Heart left ventricle (tissue), 16 donors: Measurements from ENCODE around the gene CRISPLD2. TPM values are rescaled to one million over a fixed set of nuclear protein-coding genes. Genes with fewer than 3 reads are reported as not detected.

Source experiments
- ATAC-seq, 4 donors: fragments of 200-7000 bp; cut with Tn5 transposase; one replicate each; pipeline ENCODE4 v1.9.1; 2020 to 2022; ENCODE audit warnings: moderate library complexity in 4 of 4, mild to moderate bottlenecking in 3 of 4, moderate number of reproducible peaks in 1 of 4
- DNase-seq, 5 donors: peaks; one replicate each; pipeline ENCODE4 v3.0.0-alpha.2; 2020
- H3K27ac ChIP-seq, 12 donors: fragments of 200-600 bp; sonication (generic) in 4 of 12; one replicate each; pipeline versions ENCODE4 v1.5.0 to v1.8.0; 2016 to 2022; ENCODE audit warnings: mild to moderate bottlenecking in 2 of 12
- H3K27me3 ChIP-seq, 9 donors: fragments of 200-600 bp; sonication (generic) in 2 of 9; one replicate each; pipeline versions ENCODE4 v1.5.1 to v1.8.0; 2016 to 2022; ENCODE audit warnings: mild to moderate bottlenecking in 3 of 9
- H3K36me3 ChIP-seq, 9 donors: fragments of 200-600 bp; sonication (generic) in 2 of 9; one replicate each; pipeline versions ENCODE4 v1.5.0 to v1.8.0; 2018 to 2022; ENCODE audit warnings: mild to moderate bottlenecking in 2 of 9
- H3K4me1 ChIP-seq, 12 donors: fragments of 200-600 bp; sonication (generic) in 4 of 12; one replicate each; pipeline versions ENCODE4 v1.5.0 to v1.8.0; 2016 to 2022; ENCODE audit warnings: mild to moderate bottlenecking in 3 of 12
- H3K4me3 ChIP-seq, 12 donors: fragments of 200-600 bp; sonication (generic) in 4 of 12; one replicate each; pipeline versions ENCODE4 v1.5.0 to v1.8.0; 2017 to 2022; ENCODE audit warnings: mild to moderate bottlenecking in 9 of 12, moderate library complexity in 4 of 12
- H3K9me3 ChIP-seq, 12 donors: fragments of 200-600 bp; sonication (generic) in 4 of 12; one replicate each; pipeline versions ENCODE4 v1.5.0 to v1.8.0; 2016 to 2022; ENCODE audit warnings: mild to moderate bottlenecking in 1 of 12
- POLR2A ChIP-seq, 2 donors: fragments of 450-650 bp; IDR thresholded peaks; one replicate each; pipeline ENCODE4 v1.6.1; 2017; ENCODE audit warnings: antibody characterized with exemption in 2 of 2, mild to moderate bottlenecking in 2 of 2, moderate library complexity in 2 of 2
- WGBS, 4 donors: extraction: QIAGEN DNeasy Blood & Tissue Kit in 2 of 4; methylation state at CpG; one replicate each; pipeline versions ENCODE4 v1.1.5 to v1.1.7; 2013 to 2018; 5-methylcytosine and 5-hydroxymethylcytosine counted together
- intact Hi-C, 10 donors: fragments of 100-400 bp; cut with DNase I; formaldehyde crosslinking; loops; one replicate each; pipeline versions ENCODE4 v1.11.1 to v1.14.2; 2022
- polyA plus RNA-seq, 2 donors: library from polyadenylated mRNA; stranded (reverse); fragments of 200-250 nt; gene quantifications; one replicate each; pipeline ENCODE4 v1.2.3, GENCODE V29; 2013
- total RNA-seq, 9 donors: library from RNA; depleted of rRNA in 2 of 9; stranded (reverse); fragments of >200 nt in 2 of 9; fragmentation: NEBNext Ultra II Directional in 3 of 9; extraction: Animal tissue kit (Norgen Biotek cat#: 25700) in 3 of 9; gene quantifications; one replicate each; pipeline versions ENCODE4 v1.1.0 to v1.2.4, GENCODE V29; 2016 to 2023
- TF ChIP-seq, protein P1 (sequence below), 12 donors: fragments of 200-600 bp; sonication (generic) in 4 of 12; IDR thresholded peaks; one replicate each; pipeline versions ENCODE4 v1.5.0 to v1.8.0; 2018 to 2022; ENCODE audit warnings: antibody characterized with exemption in 12 of 12, mild to moderate bottlenecking in 5 of 12
- donor health status: ischemic (EF 13 %, LVEDD 7.1; RV severe dilation, severe dysfunction).
- donor health status: healthy with polysubstance abuse.
- donor health status: DM: no; HTN: yes; CAD: no.
- donor health status: DM: no; HTN: no; CAD: no.
- donor health status: ischemic (EF 25% LVEDD 6.9; RV normal size, moderate dysfunction).
- donor health status: ischemic (EF 25% LVEDD 5.7; RV mildly dilated, moderate dysfunction).
- donor health status: healthy.
- donor health status: DM: yes; HTN: yes; CAD: no.
- donor health status: ischemic (EF 35%, LVEDD 5.7; RV mildly dilated, moderate dysfunction).
- donor health status: nonischemic (EF 11% LVEDD 7.7; RV severe dilation, severe dysfunction).
- donor health status: DM: yes; HTN: yes; CAD: no.
- donor health status: PGD.
- donor health status: ischemic (EF 29% LVEDD 5.4; RV normal size, mild dysfunction).
- donor health status: nonischemic (EF 23%, LVEDD 6.1; RV moderate dilation, normal function).

Gene CRISPLD2
- total and polyA plus RNA-seq, 11 donors, result 8.0 to 153 (median 12.9) TPM

DNA sequence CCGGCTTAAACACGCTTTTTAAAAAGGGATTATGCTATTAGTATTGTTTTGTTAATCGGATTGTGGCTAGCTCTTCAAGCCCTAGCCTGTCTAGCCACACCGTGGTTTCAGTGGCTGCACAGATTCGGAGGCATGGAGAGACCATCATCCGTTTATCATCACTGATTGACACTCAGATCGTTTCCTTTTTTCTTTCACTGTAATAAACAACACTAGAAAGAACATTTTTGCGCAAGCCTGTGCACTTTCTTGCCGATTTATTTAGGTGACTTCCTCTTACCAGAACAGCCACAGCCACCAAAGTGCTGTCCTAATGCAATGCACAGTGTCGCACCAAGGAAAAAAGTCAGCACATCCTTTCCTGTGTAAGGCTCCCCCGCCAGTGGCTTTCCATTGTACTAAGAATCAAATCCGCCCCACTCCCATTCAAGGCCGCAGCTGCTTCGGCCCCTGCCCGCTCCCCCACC, 78.2 kb downstream of the CRISPLD2 start:
- TF ChIP-seq, protein P1, sequence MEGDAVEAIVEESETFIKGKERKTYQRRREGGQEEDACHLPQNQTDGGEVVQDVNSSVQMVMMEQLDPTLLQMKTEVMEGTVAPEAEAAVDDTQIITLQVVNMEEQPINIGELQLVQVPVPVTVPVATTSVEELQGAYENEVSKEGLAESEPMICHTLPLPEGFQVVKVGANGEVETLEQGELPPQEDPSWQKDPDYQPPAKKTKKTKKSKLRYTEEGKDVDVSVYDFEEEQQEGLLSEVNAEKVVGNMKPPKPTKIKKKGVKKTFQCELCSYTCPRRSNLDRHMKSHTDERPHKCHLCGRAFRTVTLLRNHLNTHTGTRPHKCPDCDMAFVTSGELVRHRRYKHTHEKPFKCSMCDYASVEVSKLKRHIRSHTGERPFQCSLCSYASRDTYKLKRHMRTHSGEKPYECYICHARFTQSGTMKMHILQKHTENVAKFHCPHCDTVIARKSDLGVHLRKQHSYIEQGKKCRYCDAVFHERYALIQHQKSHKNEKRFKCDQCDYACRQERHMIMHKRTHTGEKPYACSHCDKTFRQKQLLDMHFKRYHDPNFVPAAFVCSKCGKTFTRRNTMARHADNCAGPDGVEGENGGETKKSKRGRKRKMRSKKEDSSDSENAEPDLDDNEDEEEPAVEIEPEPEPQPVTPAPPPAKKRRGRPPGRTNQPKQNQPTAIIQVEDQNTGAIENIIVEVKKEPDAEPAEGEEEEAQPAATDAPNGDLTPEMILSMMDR (IDR thresholded peaks at IDR 0.05), result no peak
- intact Hi-C loops, result no loop called here
- Histone ChIP-seq H3K4me1 (peaks cover 0 to 40% (median 0%) of the 10 kb centered on the region in 12 donors), H3K27me3 (peaks cover 0 to 4% (median 0%) of the 10 kb centered on the region in 9 donors), H3K4me3 (no peak overlapping the region), H3K27ac (peak overlapping the region in 2 of 12 donors; percentile 17 to 62), H3K9me3 (no peaks in the 10 kb centered on the region), H3K36me3 (peaks cover 0 to 18% (median 5%) of the 10 kb centered on the region in 9 donors)
- DNase-seq (peak in 3 of 5 donors; percentile 48 to 62 (median 58)), ATAC-seq (peak; percentile 62 to 79 (median 66))
- WGBS, 4 donors, result 70 to 80% (median 73%) methylated on average over 15 of the region's 15 CpGs

DNA sequence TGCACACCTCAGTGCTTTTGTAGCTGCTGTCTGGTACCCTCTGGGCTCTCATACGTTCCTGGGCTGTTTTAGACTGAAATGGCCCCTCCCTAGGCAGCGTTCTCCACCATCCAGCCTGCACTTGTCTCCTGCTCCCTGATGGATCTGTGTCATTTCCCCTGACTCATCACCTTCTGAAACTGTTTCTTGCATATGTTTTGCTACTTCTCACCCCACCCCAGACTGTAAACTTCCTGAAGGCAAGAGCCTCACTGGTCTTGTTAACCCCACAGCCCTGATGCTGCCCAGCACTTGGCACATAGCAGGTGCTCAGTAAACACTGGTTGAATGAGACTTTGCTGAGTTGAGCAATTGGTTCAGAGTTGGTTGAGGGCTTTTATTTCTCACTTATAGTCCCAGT, 78.7 kb downstream of the CRISPLD2 start:
- no peak for TF ChIP-seq POLR2A (IDR thresholded peaks at IDR 0.05)
- TF ChIP-seq, protein P1 (IDR thresholded peaks at IDR 0.05), result no peak

DNA sequence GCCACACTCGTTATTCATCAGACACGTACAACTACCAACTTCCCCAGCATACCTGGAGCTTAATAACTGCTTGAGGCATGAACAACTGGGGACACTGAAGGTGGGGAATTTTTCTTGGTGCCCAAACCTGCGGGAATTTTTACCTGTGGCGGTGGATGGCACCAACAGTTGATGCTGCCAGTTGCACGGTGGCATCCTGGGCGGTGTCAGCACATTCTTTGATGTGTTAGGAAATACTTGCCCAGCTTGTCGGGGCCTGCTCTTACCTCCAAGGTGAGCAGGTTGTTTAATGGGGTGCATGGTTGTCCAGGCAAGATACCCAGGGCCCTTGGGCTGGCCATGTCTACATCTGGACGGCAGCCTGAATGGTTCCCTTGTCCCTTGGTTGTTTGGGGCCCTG, 79.6 kb downstream of the CRISPLD2 start:
- WGBS, 4 donors, result 83 to 94% (median 90%) methylated on average over 7 to 8 of the region's 8 CpGs
- intact Hi-C loops, result no loop called here
- H3K4me1 ChIP-seq, result peaks cover 0 to 29% (median 0%) of the 10 kb centered on the region in 12 donors
- H3K4me3 ChIP-seq, result no peak overlapping the region
- peaks cover 0 to 17% (median 3%) of the 10 kb centered on the region in 9 donors for H3K36me3 ChIP-seq
- no peaks in the 10 kb centered on the region for H3K27me3 ChIP-seq
- ATAC-seq (no peak), DNase-seq (no peak)
- no peak overlapping the region for H3K27ac ChIP-seq
- no peak for TF ChIP-seq POLR2A (IDR thresholded peaks at IDR 0.05)
- TF ChIP-seq, protein P1 (IDR thresholded peaks at IDR 0.05), result no peak
- H3K9me3 ChIP-seq, result no peaks in the 10 kb centered on the region

More for the DNA sequence above, 78.7 kb downstream of the CRISPLD2 start:
- Histone ChIP-seq H3K4me1 (peaks cover 0 to 37% (median 0%) of the 10 kb centered on the region in 12 donors), H3K27me3 (peaks cover 0 to 4% (median 0%) of the 10 kb centered on the region in 9 donors), H3K9me3 (no peaks in the 10 kb centered on the region), H3K27ac (peak overlapping the region in 3 of 12 donors; percentile 2 to 62 (median 17)), H3K36me3 (peaks cover 0 to 17% (median 5%) of the 10 kb centered on the region in 9 donors), H3K4me3 (no peak overlapping the region)
- 41 to 69% (median 58%) methylated on average over 2 of the region's 2 CpGs for WGBS, 4 donors
- intact Hi-C loops, result no loop called here
- DNase-seq (no peak), ATAC-seq (peak in 3 of 4 donors; percentile 21 to 57 (median 44))

DNA sequence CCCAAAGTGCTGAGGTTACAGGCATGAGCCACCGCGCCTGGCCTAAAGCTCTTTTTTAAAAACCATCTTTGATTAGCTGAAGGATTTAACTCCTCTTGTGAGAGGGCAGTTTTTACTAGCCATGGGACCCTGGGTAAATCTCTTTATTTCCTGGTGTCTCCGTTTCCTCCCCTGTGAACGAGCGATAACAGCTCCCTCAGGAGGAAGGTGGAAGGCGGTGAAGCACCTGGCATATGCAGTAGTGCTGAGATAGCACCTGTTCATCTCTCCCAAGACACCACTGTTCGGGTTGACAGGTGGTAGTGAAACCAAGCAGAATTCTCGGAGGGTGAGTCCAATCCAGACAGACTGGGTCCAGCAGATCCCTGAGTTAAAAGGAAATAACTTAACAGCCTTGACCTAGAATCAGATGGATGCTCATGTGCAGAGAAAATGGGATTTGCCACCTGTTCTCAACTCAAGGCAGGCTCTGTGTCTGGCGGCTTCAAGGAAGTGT, 86.2 kb downstream of the CRISPLD2 start:
- no peak for ATAC-seq
- 84 to 94% (median 89%) methylated on average over 9 of the region's 9 CpGs for WGBS, 4 donors
- H3K36me3 ChIP-seq, result peaks cover 0 to 6% (median 0%) of the 10 kb centered on the region in 9 donors

More for the DNA sequence above, 86.2 kb downstream of the CRISPLD2 start:
- intact Hi-C loops, result no loop called here
- TF ChIP-seq, protein P1 (IDR thresholded peaks at IDR 0.05), result no peak
- no peak for TF ChIP-seq POLR2A (IDR thresholded peaks at IDR 0.05)
- no peaks in the 10 kb centered on the region for H3K9me3 ChIP-seq
- no peaks in the 10 kb centered on the region for H3K27me3 ChIP-seq
- peak overlapping the region in 1 of 12 donors; percentile 11 for H3K27ac ChIP-seq
- H3K4me3 ChIP-seq, result no peak overlapping the region
- peaks cover 0 to 26% (median 0%) of the 10 kb centered on the region in 12 donors for H3K4me1 ChIP-seq
- no peak for DNase-seq
